HG03439 (cell line): ENCODE data around the gene STK17A.
"Not testable (repeated sequence)": the region's sequence is repeated elsewhere in the genome, so short reads cannot be mapped to it uniquely, and the experiment has no call there.

Experiments
- ATAC-seq: cut with Tn5 transposase; IDR thresholded peaks from one replicate; pipeline ENCODE4 v1.9.1; 2021; ENCODE audit warnings: mild to moderate bottlenecking, moderate library complexity; ENCODE audit not compliant: unreplicated experiment

Gene STK17A

GRCh38 chr7:43565786-43566185, 17.1 kb upstream of the STK17A start:
- no peak for ATAC-seq

- no peak for ATAC-seq
Measured at GRCh38 chr7:43568529-43568928, 14.4 kb upstream of the STK17A start.

GRCh38 chr7:43569424-43569823, 13.5 kb upstream of the STK17A start:
- peak; percentile 71 for ATAC-seq

GRCh38 chr7:43570688-43571365, 12.1 kb upstream of the STK17A start:
- ATAC-seq, result peak; percentile 65

GRCh38 chr7:43572516-43573049, 10.3 kb upstream of the STK17A start:
- no peak for ATAC-seq

- not testable (repeated sequence) for ATAC-seq
Measured at GRCh38 chr7:43573832-43574231, 9.1 kb upstream of the STK17A start.

- no peak for ATAC-seq
Measured at GRCh38 chr7:43575506-43575905, 7.4 kb upstream of the STK17A start.

- ATAC-seq, result no peak
Measured at GRCh38 chr7:43576241-43576640, 6.7 kb upstream of the STK17A start.

- no peak for ATAC-seq
Measured at GRCh38 chr7:43577485-43577951, 5.4 kb upstream of the STK17A start.

- peak; percentile 15 for ATAC-seq
Measured at GRCh38 chr7:43583424-43584194, 701 bp downstream of the STK17A start.

GRCh38 chr7:43584195-43584586, 1.3 kb downstream of the STK17A start:
- ATAC-seq, result no peak

- not testable (repeated sequence) for ATAC-seq
Measured at GRCh38 chr7:43584733-43585132, 1.8 kb downstream of the STK17A start.

- no peak for ATAC-seq
Measured at GRCh38 chr7:43585562-43585961, 2.7 kb downstream of the STK17A start.

- ATAC-seq, result no peak
Measured at GRCh38 chr7:43586251-43586900, 3.5 kb downstream of the STK17A start.

- ATAC-seq, result no peak
Measured at GRCh38 chr7:43588477-43589132, 5.7 kb downstream of the STK17A start.

- ATAC-seq, result no peak
Measured at GRCh38 chr7:43589133-43589478, 6.2 kb downstream of the STK17A start.

- ATAC-seq, result no peak
Measured at GRCh38 chr7:43589728-43590127, 6.8 kb downstream of the STK17A start.

- peak; percentile 60 for ATAC-seq
Measured at GRCh38 chr7:43590862-43591557, 8.1 kb downstream of the STK17A start.

GRCh38 chr7:43591558-43592180, 8.8 kb downstream of the STK17A start:
- ATAC-seq, result no peak

GRCh38 chr7:43592326-43592725, 9.4 kb downstream of the STK17A start:
- no peak for ATAC-seq
